GM23338 (cell line): Measurements from ENCODE around the gene SCAND1. TPM values are rescaled to one million over a fixed set of nuclear protein-coding genes. Genes with fewer than 3 reads are reported as not detected.

ENCODE experiments used
- ATAC-seq: fragments of 200-7000 bp; cut with Tn5 transposase; 3 replicates; pipeline ENCODE4 v1.9.1; 2020
- DNase-seq: peaks from one replicate; pipeline ENCODE4 v3.0.0-alpha.2; 2015; ENCODE audit warnings: low spot score
- H2AFZ ChIP-seq: fragments of 200-600 bp; sonication (generic); 2 replicates; pipeline ENCODE4 v1.8.0; 2016; ENCODE audit warnings: antibody characterized with exemption, mild to moderate bottlenecking, moderate library complexity
- H3F3A ChIP-seq: fragments of 200-600 bp; sonication (generic); replicated peaks from 2 replicates; pipeline ENCODE4 v1.8.0; 2017; ENCODE audit warnings: antibody characterized with exemption, mixed run types, low read depth
- H3K27ac ChIP-seq: fragments of 200-600 bp; sonication (generic); 2 replicates; pipeline ENCODE4 v1.6.1; 2016; ENCODE audit warnings: low read depth
- H3K27me3 ChIP-seq: fragments of 200-600 bp; sonication (generic); 2 replicates; pipeline ENCODE4 v1.8.0; 2016; ENCODE audit warnings: mild to moderate bottlenecking, mixed run types, moderate library complexity; ENCODE audit not compliant: insufficient read depth
- H3K36me3 ChIP-seq: fragments of 200-600 bp; sonication (generic); 2 replicates; pipeline ENCODE4 v1.8.0; 2016; ENCODE audit warnings: mild to moderate bottlenecking; ENCODE audit not compliant: insufficient read depth
- H3K4me1 ChIP-seq: fragments of 200-600 bp; sonication (generic); 2 replicates; pipeline ENCODE4 v1.8.0; 2016; ENCODE audit warnings: mild to moderate bottlenecking, moderate library complexity; ENCODE audit not compliant: insufficient read depth
- H3K4me2 ChIP-seq: fragments of 200-600 bp; sonication (generic); 2 replicates; pipeline ENCODE4 v1.7.1; 2017; ENCODE audit warnings: mixed run types
- H3K4me3 ChIP-seq: fragments of 200-600 bp; sonication (generic); 2 replicates; pipeline ENCODE4 v1.6.1; 2016; ENCODE audit warnings: mixed run types
- H3K79me2 ChIP-seq: fragments of 200-600 bp; sonication (generic); replicated peaks from 2 replicates; pipeline ENCODE4 v1.8.0; 2017; ENCODE audit warnings: mild to moderate bottlenecking; ENCODE audit not compliant: insufficient read depth
- H3K9me2 ChIP-seq: fragments of 200-600 bp; sonication (generic); 2 replicates; pipeline ENCODE4 v1.8.0; 2017; ENCODE audit not compliant: insufficient read depth
- H4K20me1 ChIP-seq: fragments of 200-600 bp; sonication (generic); replicated peaks from 2 replicates; pipeline ENCODE4 v1.8.0; 2017; ENCODE audit warnings: mild to moderate bottlenecking; ENCODE audit not compliant: insufficient read depth
- H3K27ac Mint-ChIP-seq: 2 replicates; pipeline ENCODE4 v1.8.0; 2020; ENCODE audit warnings: inconsistent platforms, mild to moderate bottlenecking, moderate library complexity, mixed read lengths
- H3K27me3 Mint-ChIP-seq: 3 replicates; pipeline ENCODE4 v1.8.0; 2022; ENCODE audit warnings: low read depth, mild to moderate bottlenecking, moderate library complexity, mixed read lengths, inconsistent platforms; ENCODE audit not compliant: insufficient read depth, poor library complexity
- H3K36me3 Mint-ChIP-seq: 3 replicates; pipeline ENCODE4 v1.8.0; 2021; ENCODE audit warnings: low read depth, mild to moderate bottlenecking, inconsistent platforms, moderate library complexity, mixed read lengths
- H3K4me1 Mint-ChIP-seq: 3 replicates; pipeline ENCODE4 v1.8.0; 2020; ENCODE audit warnings: mild to moderate bottlenecking, inconsistent platforms, mixed read lengths
- H3K4me3 Mint-ChIP-seq: 3 replicates; pipeline ENCODE4 v1.8.0; 2021; ENCODE audit warnings: moderate library complexity, mild to moderate bottlenecking, inconsistent platforms, mixed read lengths
- H3K9me3 Mint-ChIP-seq: 3 replicates; pipeline ENCODE4 v1.8.0; 2020; ENCODE audit warnings: moderate library complexity, mild to moderate bottlenecking, inconsistent platforms, mixed read lengths
- CTCF ChIP-seq, 2 experiments: fragments of 200-600 bp in 1 of 2; sonication (generic) in 1 of 2; conservative IDR thresholded peaks; 2 replicates each; pipeline versions ENCODE4 v1.5.1 to v1.6.1; 2016 to 2017; ENCODE audit warnings: antibody characterized with exemption in 2 of 2, low read depth in 2 of 2, mild to moderate bottlenecking in 2 of 2, moderate library complexity in 1 of 2
- ETS1 ChIP-seq: IDR thresholded peaks from 2 replicates; pipeline ENCODE4 v1.6.1; 2016; ENCODE audit warnings: antibody characterized with exemption
- JUNB ChIP-seq: IDR thresholded peaks from one replicate; pipeline ENCODE4 v1.6.1; 2016; ENCODE audit warnings: antibody characterized with exemption; ENCODE audit not compliant: unreplicated experiment
- POLR2AphosphoS5 ChIP-seq: IDR thresholded peaks from 2 replicates; pipeline ENCODE4 v1.6.1; 2016; ENCODE audit warnings: antibody characterized with exemption, low read depth
- REST ChIP-seq: IDR thresholded peaks from one replicate; pipeline ENCODE4 v1.6.1; 2018; ENCODE audit warnings: antibody characterized with exemption; ENCODE audit not compliant: unreplicated experiment
- STAT1 ChIP-seq: IDR thresholded peaks from one replicate; pipeline ENCODE4 v1.6.1; 2016; ENCODE audit warnings: antibody characterized with exemption; ENCODE audit not compliant: unreplicated experiment
- ZNF114 ChIP-seq: fragments of 250-450 bp; sonication (Bioruptor Pico); IDR thresholded peaks from 2 replicates; pipeline ENCODE4 v1.5.0; 2020; ENCODE audit warnings: mild to moderate bottlenecking, moderate library complexity
- ZNF462 ChIP-seq: fragments of 250-450 bp; sonication (Bioruptor Pico); IDR thresholded peaks from 2 replicates; pipeline ENCODE4 v1.5.0; 2020; ENCODE audit warnings: mild to moderate bottlenecking, moderate library complexity
- polyA plus RNA-seq: library from polyadenylated mRNA; unstranded; fragments of >200 nt; fragmentation: Nextera tagmentation; extraction: Ambion mirVana; gene quantifications from 2 replicates; pipeline ENCODE4 v1.2.1, GENCODE V29; 2016
- total RNA-seq: library from RNA; depleted of rRNA; stranded (reverse); fragments of >200 nt; shearing (Covaris generic); gene quantifications from 2 replicates; pipeline ENCODE4 v1.2.3, GENCODE V29; 2014

Gene SCAND1
- total and polyA plus RNA-seq, 2 experiments from 2014 or later = 118 to 245 TPM

- ATAC-seq (no peak), DNase-seq (peak; percentile 21)
- Histone ChIP-seq H3K27me3 (no peaks in the 10 kb centered on the region), H3K4me2 (peak overlapping the region; percentile 95), H3F3A (peaks cover 28% of the 10 kb centered on the region), H3K4me3 (peak overlapping the region; percentile 75), H3K36me3 (no peaks in the 10 kb centered on the region), H3K4me1 (peaks cover 14% of the 10 kb centered on the region; the same call in 1 of the 2 replicates), H3K9me2 (no peaks in the 10 kb centered on the region), H3K79me2 (peaks cover 19% of the 10 kb centered on the region), H4K20me1 (peaks cover 16% of the 10 kb centered on the region), H2AFZ (no peak overlapping the region), H3K27ac (peak overlapping the region; percentile 99)
- Mint-ChIP-seq H3K9me3 (no peaks in the 10 kb centered on the region; the same call in 2 of the 3 replicates), H3K4me3 (peak overlapping the region; percentile 98), H3K4me1 (peaks cover 10% of the 10 kb centered on the region; the same call in 2 of the 3 replicates), H3K27me3 (peaks cover 15% of the 10 kb centered on the region), H3K27ac (peak overlapping the region; percentile 97), H3K36me3 (peaks cover 17% of the 10 kb centered on the region)
- TF ChIP-seq REST (no peak), CTCF (conservative IDR thresholded peaks at IDR 0.05; ENCODE audit: low read depth in 2 of 2) (no peak), ZNF114 (CRISPR knock-in tag) (no peak), ZNF462 (CRISPR knock-in tag) (no peak), ETS1 (no peak), STAT1 (no peak), POLR2AphosphoS5 (peak; percentile 34; the same call in 1 of the 2 replicates), JUNB (no peak)
Measured at GRCh38 chr20:35952480-35953386, 1.6 kb downstream of the SCAND1 start.
